H1 (cell line): ENCODE data around the gene STEAP4. TPM values are rescaled to one million over a fixed set of nuclear protein-coding genes. Genes with fewer than 3 reads are reported as not detected.

Source experiments
- ATF2 ChIP-seq: IDR thresholded peaks from 2 replicates; pipeline ENCODE4 v1.6.1; 2012; ENCODE audit warnings: low read length, inconsistent platforms
- CEBPB ChIP-seq: IDR thresholded peaks from 2 replicates; pipeline ENCODE4 v1.6.1; 2012; ENCODE audit warnings: low read depth, low read length
- CREB1 ChIP-seq: IDR thresholded peaks from 2 replicates; pipeline ENCODE4 v1.6.1; 2012; ENCODE audit warnings: inconsistent platforms
- EZH2 ChIP-seq: fragments of 200-600 bp; sonication (generic); IDR thresholded peaks from 2 replicates; pipeline ENCODE4 v1.7.1; 2012; ENCODE audit warnings: low read depth, mild to moderate bottlenecking, moderate library complexity, low read length, inconsistent platforms; ENCODE audit not compliant: severe bottlenecking
- TAF7 ChIP-seq: optimal IDR thresholded peaks from 2 replicates; pipeline ENCODE3; 2011; ENCODE audit warnings: low read depth, mild to moderate bottlenecking, inconsistent platforms, low read length, moderate library complexity, borderline replicate concordance
- polyA plus RNA-seq, 7 experiments: library from polyadenylated mRNA; depleted of rRNA in 3 of 7; stranded (reverse) in 5 of 7; unstranded in 2 of 7; fragments of >200 nt in 5 of 7; fragments of 200-250 nt in 2 of 7; gene quantifications; 1 replicate in 5 of 7; 2 replicates in 1 of 7; 4 replicates in 1 of 7; pipeline versions ENCODE4 v1.2.1 to v1.2.3, GENCODE V29; 2011 to 2013; ENCODE audit warnings: missing spikeins in 2 of 7, mixed read lengths in 2 of 7
- total RNA-seq: library from RNA; stranded (reverse); fragmentation: NEBNext Ultra II Directional; extraction: Animal tissue kit (Norgen Biotek cat#: 25700); gene quantifications from 2 replicates; pipeline ENCODE4 v1.2.1, GENCODE V29; 2021

Gene STEAP4
- total and polyA plus RNA-seq, 2 of the 8 experiments (the other 6 are each of a cell fraction or from before 2014, with no cell fraction given) = under 0.01 TPM; not detected in 1

- no peak for TF ChIP-seq ATF2
- no peak for TF ChIP-seq TAF7
- no peak for TF ChIP-seq EZH2
- TF ChIP-seq CREB1 = no peak
- TF ChIP-seq CEBPB = no peak
Measured at GRCh38 chr7:88316456-88316855, 9.8 kb upstream of the STEAP4 start (continued).
